Right atrium auricular region (tissue), 2 donors: ENCODE measurements around the gene CYFIP2. TPM values are rescaled to one million over a fixed set of nuclear protein-coding genes. Genes with fewer than 3 reads are reported as not detected.

Source experiments
- DNase-seq: peaks from one replicate; pipeline ENCODE4 v3.0.0-alpha.2; 2019; ENCODE audit warnings: low spot score
- H3K27ac ChIP-seq, 2 donors: fragments of 200-600 bp; sonication (generic); 1 replicate in 1 of 2; 2 replicates in 1 of 2; pipeline ENCODE4 v1.5.1; 2016 to 2019
- H3K27me3 ChIP-seq, 2 donors: fragments of 200-600 bp; sonication (generic); one replicate each; pipeline versions ENCODE4 v1.5.1 to v1.6.0; 2017 to 2019
- H3K36me3 ChIP-seq: fragments of 200-600 bp; sonication (generic); one replicate; pipeline ENCODE4 v1.5.1; 2016
- H3K4me1 ChIP-seq, 2 donors: fragments of 200-600 bp; sonication (generic); one replicate each; pipeline versions ENCODE4 v1.5.1 to v1.6.0; 2017 to 2019
- H3K4me3 ChIP-seq, 2 donors: fragments of 200-600 bp; sonication (generic); 1 replicate in 1 of 2; 2 replicates in 1 of 2; pipeline ENCODE4 v1.5.1; 2017 to 2019; ENCODE audit warnings: mild to moderate bottlenecking in 1 of 2, moderate library complexity in 1 of 2
- H3K9me3 ChIP-seq, 2 donors: fragments of 200-600 bp; sonication (generic); one replicate each; pipeline ENCODE4 v1.5.1; 2019
- total RNA-seq, 2 donors: library from RNA; depleted of rRNA; stranded (reverse); fragments of >200 nt; gene quantifications; one replicate each; pipeline ENCODE4 v1.1.0, GENCODE V29; 2016
- TF ChIP-seq, protein P1 (sequence below), 2 donors: fragments of 200-600 bp; sonication (generic); IDR thresholded peaks; one replicate each; pipeline ENCODE4 v1.5.1; 2019; ENCODE audit warnings: antibody characterized with exemption in 2 of 2

The CYFIP2 gene
- total RNA-seq, 2 donors from 2014 or later: 51.5 to 55.4 TPM

DNA sequence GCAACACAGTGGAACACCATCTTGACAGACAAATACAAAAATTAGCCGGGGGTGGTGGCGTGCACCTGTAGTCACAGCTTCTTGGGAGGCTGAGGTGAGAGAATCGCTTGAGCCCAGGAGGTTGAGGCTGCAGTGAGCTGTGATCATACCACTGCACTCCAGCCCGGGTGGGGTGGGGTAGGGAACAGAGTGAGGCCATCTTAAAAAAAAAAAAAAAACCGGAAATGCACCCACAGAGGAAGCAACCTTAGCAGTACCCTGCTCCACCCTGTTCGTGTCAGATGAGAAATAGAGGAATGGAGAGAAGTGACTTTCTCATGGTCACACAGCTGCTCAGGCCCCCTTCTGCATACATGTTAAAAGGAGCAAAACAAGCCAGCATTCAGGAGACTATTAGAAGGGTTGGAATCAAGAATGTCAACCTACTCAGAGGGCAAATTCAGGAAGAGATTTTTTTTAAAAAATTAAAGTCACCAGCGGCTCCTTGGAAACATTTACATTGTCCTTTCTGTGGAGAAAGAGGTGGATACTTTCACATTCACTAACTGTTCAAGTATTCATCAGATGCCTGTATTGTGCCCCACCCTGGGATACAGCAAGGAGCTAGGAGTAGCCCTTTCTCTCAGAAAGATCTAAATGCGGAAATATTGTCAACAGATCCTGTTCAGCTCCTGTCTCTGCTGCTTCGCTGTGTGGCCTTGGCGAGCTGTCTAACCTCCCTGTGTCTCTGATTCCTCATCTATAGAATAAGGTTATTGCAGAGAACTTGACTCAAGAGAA lies 41.0 kb downstream of the CYFIP2 start:
- Histone ChIP-seq H3K27ac (peak overlapping the region in 1 of 2 donors; percentile 48), H3K4me1 (peaks cover 0 to 8% of the 10 kb centered on the region in 2 donors), H3K27me3 (no peaks in the 10 kb centered on the region), H3K36me3 (no peaks in the 10 kb centered on the region), H3K4me3 (no peak overlapping the region), H3K9me3 (no peaks in the 10 kb centered on the region)
- DNase-seq: no peak
- TF ChIP-seq, protein P1, sequence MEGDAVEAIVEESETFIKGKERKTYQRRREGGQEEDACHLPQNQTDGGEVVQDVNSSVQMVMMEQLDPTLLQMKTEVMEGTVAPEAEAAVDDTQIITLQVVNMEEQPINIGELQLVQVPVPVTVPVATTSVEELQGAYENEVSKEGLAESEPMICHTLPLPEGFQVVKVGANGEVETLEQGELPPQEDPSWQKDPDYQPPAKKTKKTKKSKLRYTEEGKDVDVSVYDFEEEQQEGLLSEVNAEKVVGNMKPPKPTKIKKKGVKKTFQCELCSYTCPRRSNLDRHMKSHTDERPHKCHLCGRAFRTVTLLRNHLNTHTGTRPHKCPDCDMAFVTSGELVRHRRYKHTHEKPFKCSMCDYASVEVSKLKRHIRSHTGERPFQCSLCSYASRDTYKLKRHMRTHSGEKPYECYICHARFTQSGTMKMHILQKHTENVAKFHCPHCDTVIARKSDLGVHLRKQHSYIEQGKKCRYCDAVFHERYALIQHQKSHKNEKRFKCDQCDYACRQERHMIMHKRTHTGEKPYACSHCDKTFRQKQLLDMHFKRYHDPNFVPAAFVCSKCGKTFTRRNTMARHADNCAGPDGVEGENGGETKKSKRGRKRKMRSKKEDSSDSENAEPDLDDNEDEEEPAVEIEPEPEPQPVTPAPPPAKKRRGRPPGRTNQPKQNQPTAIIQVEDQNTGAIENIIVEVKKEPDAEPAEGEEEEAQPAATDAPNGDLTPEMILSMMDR (IDR thresholded peaks at IDR 0.05): no peak

GRCh38 chr5:157308836-157309465 lies 43.0 kb downstream of the CYFIP2 start:
- no peak for DNase-seq
- H3K4me1 ChIP-seq: peaks cover 0 to 8% of the 10 kb centered on the region in 2 donors
- H3K27ac ChIP-seq: no peak overlapping the region
- H3K4me3 ChIP-seq: no peak overlapping the region
- TF ChIP-seq, protein P1 (IDR thresholded peaks at IDR 0.05): peak in 1 of 2 donors; percentile 16
- no peaks in the 10 kb centered on the region for H3K36me3 ChIP-seq
- no peaks in the 10 kb centered on the region for H3K27me3 ChIP-seq
- no peaks in the 10 kb centered on the region for H3K9me3 ChIP-seq

DNA sequence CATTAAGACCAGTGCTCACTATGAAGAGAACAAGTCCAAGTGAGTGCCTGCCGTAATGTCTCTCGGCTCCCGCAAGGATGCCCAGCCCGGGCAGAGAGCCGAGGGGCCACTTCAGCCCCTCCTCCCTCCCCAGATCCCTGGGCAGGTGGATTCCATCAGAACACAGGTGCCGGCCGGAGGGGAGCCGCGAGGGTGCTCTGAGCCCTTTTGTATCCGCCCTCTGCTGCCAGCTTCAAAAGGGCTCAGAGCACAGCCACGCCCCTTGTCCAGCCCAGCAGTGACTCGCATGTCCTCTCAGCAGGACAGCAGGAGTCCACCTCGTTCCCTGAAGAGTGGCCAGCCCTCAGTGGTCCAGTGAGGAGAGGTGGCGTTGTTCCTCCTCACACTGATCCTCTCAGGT lies 43.9 kb downstream of the CYFIP2 start:
- Histone ChIP-seq H3K36me3 (no peaks in the 10 kb centered on the region), H3K4me3 (no peak overlapping the region), H3K4me1 (peaks cover 0 to 4% of the 10 kb centered on the region in 2 donors), H3K9me3 (no peaks in the 10 kb centered on the region), H3K27me3 (no peaks in the 10 kb centered on the region), H3K27ac (no peak overlapping the region)
- DNase-seq: no peak
- TF ChIP-seq, protein P1 (IDR thresholded peaks at IDR 0.05): no peak

DNA sequence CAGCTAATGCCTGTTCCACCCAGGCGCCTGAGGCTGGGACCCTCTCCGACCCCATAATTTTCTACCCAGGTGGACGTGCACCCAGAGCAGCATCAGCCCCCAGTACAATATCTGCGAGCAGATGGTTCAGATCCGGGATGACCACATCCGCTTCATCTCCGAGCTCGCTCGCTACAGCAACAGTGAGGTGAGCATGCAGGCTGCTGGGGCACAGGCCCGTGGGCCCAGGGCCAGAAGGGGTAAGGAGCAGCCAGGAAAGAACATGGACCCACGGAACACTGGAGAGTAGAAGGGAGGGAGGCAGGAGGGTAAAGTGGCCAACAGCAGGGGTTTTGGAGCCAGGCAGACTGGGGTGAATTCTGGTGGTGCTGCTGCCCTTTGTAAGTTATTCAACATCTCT lies 45.7 kb downstream of the CYFIP2 start:
- Histone ChIP-seq H3K4me3 (no peak overlapping the region), H3K36me3 (no peaks in the 10 kb centered on the region), H3K4me1 (no peaks in the 10 kb centered on the region), H3K27ac (no peak overlapping the region), H3K27me3 (no peaks in the 10 kb centered on the region), H3K9me3 (no peaks in the 10 kb centered on the region)
- no peak for DNase-seq
- TF ChIP-seq, protein P1 (IDR thresholded peaks at IDR 0.05): no peak

DNA sequence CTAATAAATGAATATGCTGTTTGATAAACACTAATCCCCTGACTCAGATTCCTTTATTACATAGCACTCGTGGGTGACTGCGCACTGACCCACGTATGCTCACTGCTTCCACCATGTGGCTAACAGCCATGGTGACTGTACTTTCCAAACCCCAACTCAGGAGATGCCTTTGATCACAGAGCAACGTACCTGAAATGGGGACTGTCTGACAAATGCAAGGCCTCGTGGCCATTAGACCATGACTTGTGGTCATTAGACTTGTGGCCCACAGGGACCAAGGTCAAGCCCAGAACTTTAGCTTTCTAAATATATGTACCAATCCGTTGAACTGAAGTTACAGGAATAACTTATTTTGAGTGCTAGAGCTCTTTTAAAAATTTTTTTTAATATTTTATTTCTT lies 46.6 kb downstream of the CYFIP2 start:
- DNase-seq: no peak
- H3K9me3 ChIP-seq: no peaks in the 10 kb centered on the region
- TF ChIP-seq, protein P1 (IDR thresholded peaks at IDR 0.05): peak; percentile 46 to 70
- no peaks in the 10 kb centered on the region for H3K27me3 ChIP-seq
- no peaks in the 10 kb centered on the region for H3K4me1 ChIP-seq
- no peak overlapping the region for H3K27ac ChIP-seq
- H3K36me3 ChIP-seq: no peaks in the 10 kb centered on the region
- H3K4me3 ChIP-seq: no peak overlapping the region
